Fibroblast of villous mesenchyme (primary cell): ENCODE measurements around the gene TRPV3. TPM values are rescaled to one million over a fixed set of nuclear protein-coding genes. Genes with fewer than 3 reads are reported as not detected.

ENCODE experiments used
- DNase-seq: peaks from one replicate; pipeline ENCODE4 v3.0.0-alpha.2; 2010; ENCODE audit warnings: low read depth
- H3K4me3 ChIP-seq: 2 replicates; pipeline ENCODE4 v1.5.1; 2011; ENCODE audit warnings: low read depth, mild to moderate bottlenecking, low read length
- total RNA-seq: library from RNA; depleted of rRNA; stranded (reverse); fragments of >200 nt; gene quantifications from 2 replicates; pipeline ENCODE4 v1.2.3, GENCODE V29; 2012
- TF ChIP-seq, protein P1 (sequence below): IDR thresholded peaks from 2 replicates; pipeline ENCODE4 v1.5.1; 2012; ENCODE audit warnings: low read depth, mild to moderate bottlenecking, low read length; ENCODE audit not compliant: insufficient read depth

Gene TRPV3
- total RNA-seq, 1 donor: 0.43 TPM

DNA sequence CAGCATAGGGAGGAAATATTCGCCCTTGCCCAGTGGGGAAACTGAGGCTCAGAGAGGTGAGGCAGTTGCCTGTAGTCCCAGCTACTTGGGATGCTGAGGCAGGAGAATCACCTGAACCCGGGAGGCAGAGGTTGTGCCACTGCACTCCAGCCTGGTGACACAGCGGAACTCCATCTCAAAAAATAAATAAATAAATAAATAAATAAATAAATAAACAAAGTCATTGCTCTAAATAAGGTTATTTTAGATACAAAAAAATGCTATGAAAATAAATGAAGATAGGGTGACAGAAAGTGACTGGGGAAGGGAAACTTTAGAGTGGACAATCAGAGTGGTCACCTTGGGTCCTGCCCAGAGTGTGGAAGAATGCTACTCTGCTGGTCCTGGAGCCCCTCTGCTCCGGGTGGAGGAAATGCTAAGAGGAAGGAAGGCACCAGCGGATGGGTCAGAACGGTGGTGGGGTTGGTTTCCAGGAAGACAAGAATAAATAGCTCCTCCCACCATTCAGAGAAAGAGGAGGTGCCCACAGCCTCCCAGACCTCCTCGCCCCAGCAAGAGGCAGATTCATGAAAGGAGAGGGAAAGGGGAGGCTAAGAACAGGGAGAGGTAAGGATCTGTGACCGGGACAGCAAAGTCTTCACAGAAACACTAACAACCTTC is 17.6 kb downstream of the TRPV3 start:
- H3K4me3 ChIP-seq: no peak overlapping the region
- TF ChIP-seq, protein P1, sequence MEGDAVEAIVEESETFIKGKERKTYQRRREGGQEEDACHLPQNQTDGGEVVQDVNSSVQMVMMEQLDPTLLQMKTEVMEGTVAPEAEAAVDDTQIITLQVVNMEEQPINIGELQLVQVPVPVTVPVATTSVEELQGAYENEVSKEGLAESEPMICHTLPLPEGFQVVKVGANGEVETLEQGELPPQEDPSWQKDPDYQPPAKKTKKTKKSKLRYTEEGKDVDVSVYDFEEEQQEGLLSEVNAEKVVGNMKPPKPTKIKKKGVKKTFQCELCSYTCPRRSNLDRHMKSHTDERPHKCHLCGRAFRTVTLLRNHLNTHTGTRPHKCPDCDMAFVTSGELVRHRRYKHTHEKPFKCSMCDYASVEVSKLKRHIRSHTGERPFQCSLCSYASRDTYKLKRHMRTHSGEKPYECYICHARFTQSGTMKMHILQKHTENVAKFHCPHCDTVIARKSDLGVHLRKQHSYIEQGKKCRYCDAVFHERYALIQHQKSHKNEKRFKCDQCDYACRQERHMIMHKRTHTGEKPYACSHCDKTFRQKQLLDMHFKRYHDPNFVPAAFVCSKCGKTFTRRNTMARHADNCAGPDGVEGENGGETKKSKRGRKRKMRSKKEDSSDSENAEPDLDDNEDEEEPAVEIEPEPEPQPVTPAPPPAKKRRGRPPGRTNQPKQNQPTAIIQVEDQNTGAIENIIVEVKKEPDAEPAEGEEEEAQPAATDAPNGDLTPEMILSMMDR: no peak
- DNase-seq: no peak

DNA sequence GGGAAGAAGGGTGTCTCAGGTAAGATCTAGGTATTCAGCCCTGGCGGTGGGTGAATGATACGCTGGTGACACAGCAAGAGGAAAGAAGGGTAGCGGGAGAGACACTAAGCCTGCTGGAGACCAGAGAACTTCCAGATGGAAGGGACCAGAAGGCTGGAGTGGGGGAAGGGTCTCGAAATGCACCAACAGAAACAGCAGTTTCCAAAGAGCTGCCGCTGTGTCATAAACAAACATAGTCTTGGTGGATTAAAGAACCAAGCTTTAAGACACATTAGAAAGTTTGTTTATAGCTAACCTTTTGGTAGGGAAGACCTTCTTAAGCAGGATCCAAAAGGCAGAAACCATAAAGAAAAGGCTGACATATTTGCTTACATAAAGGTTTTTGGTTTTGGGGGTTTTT is 20.9 kb downstream of the TRPV3 start:
- TF ChIP-seq, protein P1: no peak
- DNase-seq: peak; percentile 79
- no peak overlapping the region for H3K4me3 ChIP-seq

DNA sequence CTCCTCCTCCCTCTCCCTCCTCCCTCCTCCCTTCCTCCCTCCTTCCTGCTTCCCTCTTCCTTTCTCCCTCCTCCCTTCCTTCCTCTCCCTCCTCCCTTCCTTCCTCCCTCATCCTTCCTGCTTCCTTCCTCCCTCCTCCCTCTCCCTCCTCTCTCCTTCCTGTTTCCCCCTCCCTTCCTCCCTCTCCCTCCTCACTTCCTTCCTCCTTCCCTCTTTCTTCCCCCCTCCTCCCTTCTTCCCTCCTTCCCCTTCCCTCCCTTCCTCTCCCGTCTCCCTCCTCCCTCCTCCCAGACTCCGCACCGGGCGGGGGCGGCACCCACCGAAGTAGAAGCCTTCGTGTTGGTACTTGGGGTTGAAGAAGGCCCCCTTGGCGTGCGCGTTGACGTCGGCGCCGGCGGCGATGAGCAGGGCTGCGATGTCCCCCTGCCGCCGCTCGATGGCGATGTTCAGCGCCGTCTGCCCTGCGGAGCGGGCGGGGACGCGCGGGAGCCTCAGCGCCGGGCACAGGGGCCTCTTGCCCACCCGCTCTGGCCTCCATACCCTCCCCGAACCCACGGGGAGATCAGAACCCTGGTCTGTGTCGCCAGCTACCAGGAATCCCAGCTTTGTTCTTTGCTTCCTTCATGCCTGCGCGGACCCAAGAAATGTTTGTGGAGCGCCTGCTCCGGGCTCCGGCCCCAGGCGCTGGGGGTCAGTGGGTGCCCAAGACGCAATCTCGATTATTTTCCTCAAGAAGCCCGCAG is 22.2 kb downstream of the TRPV3 start:
- TF ChIP-seq, protein P1: peak; percentile 75
- peak overlapping the region; percentile 55 for H3K4me3 ChIP-seq
- peak; percentile 78 for DNase-seq

DNA sequence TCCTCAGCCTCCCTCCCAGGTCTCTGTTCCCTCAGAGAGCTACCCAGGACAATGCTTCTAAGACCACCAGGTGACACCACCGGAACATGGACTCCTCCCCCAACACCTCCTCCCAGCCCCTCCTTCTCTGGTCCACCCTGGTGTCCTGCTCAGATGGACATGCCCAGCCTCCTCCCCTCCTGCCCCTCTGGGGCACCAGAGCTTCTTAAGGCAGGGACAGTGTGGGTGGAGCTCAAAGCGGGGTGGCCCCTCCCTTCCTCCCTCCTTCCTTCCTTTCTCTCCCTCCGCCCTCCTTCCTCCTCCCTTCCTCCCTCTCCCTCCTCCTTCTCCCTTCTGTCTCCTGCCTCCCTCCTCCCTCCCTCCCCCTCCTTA is 22.7 kb downstream of the TRPV3 start:
- TF ChIP-seq, protein P1: no peak
- H3K4me3 ChIP-seq: no peak overlapping the region
- peak; percentile 25 for DNase-seq

DNA sequence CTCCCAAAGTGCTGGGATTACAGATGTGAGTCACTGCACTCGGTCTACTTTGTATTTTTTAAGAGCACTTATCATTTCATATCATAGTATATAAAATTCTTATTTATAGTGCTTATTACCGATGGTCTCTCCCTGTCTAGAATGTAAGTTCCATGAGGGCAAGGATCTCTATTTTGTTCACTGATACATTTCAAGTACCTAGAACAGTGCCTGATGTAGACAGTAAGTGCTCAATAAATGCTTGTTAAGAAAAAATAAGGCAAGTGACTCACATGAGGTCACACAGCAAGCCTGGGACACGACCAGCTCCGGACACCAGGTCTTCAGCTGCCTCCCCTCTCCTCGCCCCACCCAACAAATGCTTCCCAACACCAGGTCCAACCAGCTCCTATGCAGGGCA is 23.9 kb downstream of the TRPV3 start:
- TF ChIP-seq, protein P1: no peak
- DNase-seq: no peak
- no peak overlapping the region for H3K4me3 ChIP-seq

DNA sequence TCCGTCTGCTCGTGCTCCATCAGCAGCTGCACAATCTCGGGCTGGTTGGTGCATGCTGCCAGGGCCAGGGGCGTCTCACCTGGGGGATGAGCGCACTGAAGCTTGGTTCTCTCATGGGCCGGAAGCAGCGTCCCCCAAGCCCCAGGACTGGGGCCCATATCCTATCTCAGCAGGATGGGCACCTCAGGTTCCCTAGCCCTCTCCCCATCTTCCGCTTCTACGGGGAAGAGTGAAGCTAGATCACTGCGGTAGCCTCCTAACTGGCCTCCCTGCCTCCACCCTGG is 24.8 kb downstream of the TRPV3 start:
- DNase-seq: no peak
- TF ChIP-seq, protein P1: no peak
- no peak overlapping the region for H3K4me3 ChIP-seq
